ENCODE results near the gene PUS3.
"Not testable (repeated sequence)": the region's sequence is repeated elsewhere in the genome, so short reads cannot be mapped to it uniquely, and the experiment has no call there.

DNA sequence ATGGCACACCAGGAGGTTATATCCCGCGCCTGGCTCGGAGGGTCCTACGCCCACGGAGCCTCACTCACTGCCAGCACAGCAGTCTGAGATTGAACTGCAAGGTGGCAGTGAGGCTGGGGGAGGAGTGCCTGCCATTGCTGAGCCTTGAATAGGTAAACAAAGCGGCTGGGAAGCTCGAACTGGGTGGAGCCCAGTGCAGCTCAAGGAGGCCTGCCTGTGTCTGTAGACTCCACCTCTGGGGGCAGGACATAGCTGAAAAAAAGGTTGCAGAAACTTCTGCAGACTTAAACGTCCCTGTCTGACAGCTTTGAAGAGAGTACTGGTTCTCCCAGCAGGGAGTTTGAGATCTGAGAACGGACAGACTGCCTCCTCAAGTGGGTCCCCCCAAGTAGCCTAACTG lies 45.3 kb downstream of the PUS3 start:
- TF ChIP-seq, protein P1, sequence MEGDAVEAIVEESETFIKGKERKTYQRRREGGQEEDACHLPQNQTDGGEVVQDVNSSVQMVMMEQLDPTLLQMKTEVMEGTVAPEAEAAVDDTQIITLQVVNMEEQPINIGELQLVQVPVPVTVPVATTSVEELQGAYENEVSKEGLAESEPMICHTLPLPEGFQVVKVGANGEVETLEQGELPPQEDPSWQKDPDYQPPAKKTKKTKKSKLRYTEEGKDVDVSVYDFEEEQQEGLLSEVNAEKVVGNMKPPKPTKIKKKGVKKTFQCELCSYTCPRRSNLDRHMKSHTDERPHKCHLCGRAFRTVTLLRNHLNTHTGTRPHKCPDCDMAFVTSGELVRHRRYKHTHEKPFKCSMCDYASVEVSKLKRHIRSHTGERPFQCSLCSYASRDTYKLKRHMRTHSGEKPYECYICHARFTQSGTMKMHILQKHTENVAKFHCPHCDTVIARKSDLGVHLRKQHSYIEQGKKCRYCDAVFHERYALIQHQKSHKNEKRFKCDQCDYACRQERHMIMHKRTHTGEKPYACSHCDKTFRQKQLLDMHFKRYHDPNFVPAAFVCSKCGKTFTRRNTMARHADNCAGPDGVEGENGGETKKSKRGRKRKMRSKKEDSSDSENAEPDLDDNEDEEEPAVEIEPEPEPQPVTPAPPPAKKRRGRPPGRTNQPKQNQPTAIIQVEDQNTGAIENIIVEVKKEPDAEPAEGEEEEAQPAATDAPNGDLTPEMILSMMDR (IDR thresholded peaks at IDR 0.05 in 2 of 3, conservative IDR thresholded peaks at IDR 0.05 in 1 of 3; ENCODE audit: borderline replicate concordance in 1 of 3, insufficient read depth in 1 of 3, low read depth in 2 of 3, low read length in 2 of 3): not testable (repeated sequence)
- TF ChIP-seq SP1 (IDR thresholded peaks at IDR 0.05; ENCODE audit: low read depth); POLR2A (IDR thresholded peaks at IDR 0.05; ENCODE audit: borderline replicate concordance, extremely low read depth, insufficient read depth, insufficient read length): not testable (repeated sequence)

Data from HCT116 (cell line).